ENCODE results near the gene THSD4. TPM values are rescaled to one million over a fixed set of nuclear protein-coding genes. Genes with fewer than 3 reads are reported as not detected.

The THSD4 gene
- total RNA-seq, 1 donor from 2014 or later = 2.5 TPM

GRCh38 chr15:71153823-71154524 is 38.7 kb downstream of the THSD4 start:
- H3K4me1 Mint-ChIP-seq (ENCODE audit: low read depth, unreplicated experiment) = peaks cover 3% of the 10 kb centered on the region
- no peak overlapping the region for H3K9ac ChIP-seq (ENCODE audit: low read length)
- H3K4me3 ChIP-seq (ENCODE audit: insufficient read depth, low read depth, low read length) = no peak overlapping the region
- no peaks in the 10 kb centered on the region for H3K27me3 ChIP-seq (ENCODE audit: insufficient read depth, low read length)
- no peaks in the 10 kb centered on the region for H3K9me3 ChIP-seq (ENCODE audit: insufficient read depth, low read depth, low read length)
- H3K4me3 Mint-ChIP-seq (ENCODE audit: unreplicated experiment) = no peak overlapping the region
- H3K4me1 ChIP-seq (ENCODE audit: insufficient read depth, low read length) = peaks cover 13% of the 10 kb centered on the region
- DNase-seq (ENCODE audit: low read depth) = no peak
- H3K4me2 ChIP-seq (ENCODE audit: low read length) = no peak overlapping the region
- no peaks in the 10 kb centered on the region for H3K36me3 Mint-ChIP-seq (ENCODE audit: low read depth, unreplicated experiment)
- no peak overlapping the region for H3K27ac Mint-ChIP-seq (ENCODE audit: unreplicated experiment)
- no peak for FAIRE-seq
- peaks cover 9% of the 10 kb centered on the region for H3K9me3 Mint-ChIP-seq (ENCODE audit: unreplicated experiment)
- no peak overlapping the region for H3K27ac ChIP-seq (ENCODE audit: low read depth, low read length)
- peaks cover 5% of the 10 kb centered on the region for H3K27me3 Mint-ChIP-seq (ENCODE audit: low read depth, unreplicated experiment)
- no peaks in the 10 kb centered on the region for H4K20me1 ChIP-seq (ENCODE audit: insufficient read depth, low read length)
- H2AFZ ChIP-seq (ENCODE audit: low read depth, low read length) = no peak overlapping the region
- H3K36me3 ChIP-seq (ENCODE audit: insufficient read depth, low read length) = peaks cover 5% of the 10 kb centered on the region
- TF ChIP-seq EZH2 (IDR thresholded peaks at IDR 0.05; ENCODE audit: insufficient read depth, low read length) = no peak
- no peak for TF ChIP-seq CTCF (IDR thresholded peaks at IDR 0.05; ENCODE audit: insufficient read depth, low read depth, low read length)
- no peaks in the 10 kb centered on the region for H3K79me2 ChIP-seq (ENCODE audit: insufficient read depth, low read length)

- no peak overlapping the region for H3K9ac ChIP-seq (ENCODE audit: low read length)
These were observed 39.4 kb downstream of the THSD4 start for GRCh38 chr15:71154607-71155200.

More at GRCh38 chr15:71154607-71155200, 39.4 kb downstream of the THSD4 start:
- Mint-ChIP-seq H3K4me1 (ENCODE audit: low read depth, unreplicated experiment) (peaks cover 3% of the 10 kb centered on the region), H3K27me3 (ENCODE audit: low read depth, unreplicated experiment) (peaks cover 5% of the 10 kb centered on the region), H3K36me3 (ENCODE audit: low read depth, unreplicated experiment) (no peaks in the 10 kb centered on the region), H3K4me3 (ENCODE audit: unreplicated experiment) (no peak overlapping the region), H3K27ac (ENCODE audit: unreplicated experiment) (no peak overlapping the region), H3K9me3 (ENCODE audit: unreplicated experiment) (peaks cover 9% of the 10 kb centered on the region)
- H3K27ac ChIP-seq (ENCODE audit: low read depth, low read length) = no peak overlapping the region
- no peak for DNase-seq (ENCODE audit: low read depth)
- H3K4me1 ChIP-seq (ENCODE audit: insufficient read depth, low read length) = peaks cover 13% of the 10 kb centered on the region
- H2AFZ ChIP-seq (ENCODE audit: low read depth, low read length) = no peak overlapping the region
- H3K36me3 ChIP-seq (ENCODE audit: insufficient read depth, low read length) = peaks cover 5% of the 10 kb centered on the region
- H3K79me2 ChIP-seq (ENCODE audit: insufficient read depth, low read length) = no peaks in the 10 kb centered on the region
- H3K4me3 ChIP-seq (ENCODE audit: insufficient read depth, low read depth, low read length) = no peak overlapping the region
- H3K27me3 ChIP-seq (ENCODE audit: insufficient read depth, low read length) = no peaks in the 10 kb centered on the region
- TF ChIP-seq EZH2 (IDR thresholded peaks at IDR 0.05; ENCODE audit: insufficient read depth, low read length) = no peak
- TF ChIP-seq CTCF (IDR thresholded peaks at IDR 0.05; ENCODE audit: insufficient read depth, low read depth, low read length) = no peak
- no peak overlapping the region for H3K4me2 ChIP-seq (ENCODE audit: low read length)
- H4K20me1 ChIP-seq (ENCODE audit: insufficient read depth, low read length) = no peaks in the 10 kb centered on the region
- no peak for FAIRE-seq
- H3K9me3 ChIP-seq (ENCODE audit: insufficient read depth, low read depth, low read length) = no peaks in the 10 kb centered on the region
